WI38 (cell line): ENCODE measurements around the gene EPAS1.

Experiments used
- H3K4me3 ChIP-seq: 2 replicates; pipeline ENCODE4 v1.5.1; 2011; ENCODE audit warnings: low read depth, mild to moderate bottlenecking, control low read depth, low read length
- CTCF ChIP-seq: IDR thresholded peaks from 2 replicates; pipeline ENCODE4 v1.5.1; 2012; ENCODE audit warnings: low read depth, mild to moderate bottlenecking, control low read depth, low read length

Gene EPAS1

GRCh38 chr2:46346719-46347118 is 49.5 kb downstream of the EPAS1 start:
- no peak overlapping the region for H3K4me3 ChIP-seq
- no peak for TF ChIP-seq CTCF

GRCh38 chr2:46347648-46348280 is 50.6 kb downstream of the EPAS1 start:
- TF ChIP-seq CTCF: no peak
- no peak overlapping the region for H3K4me3 ChIP-seq

- TF ChIP-seq CTCF: no peak
- H3K4me3 ChIP-seq: no peak overlapping the region
These were observed 51.9 kb downstream of the EPAS1 start for GRCh38 chr2:46349115-46349547.

GRCh38 chr2:46350029-46350689 is 53.0 kb downstream of the EPAS1 start:
- H3K4me3 ChIP-seq: no peak overlapping the region
- TF ChIP-seq CTCF: no peak

- H3K4me3 ChIP-seq: no peak overlapping the region
- TF ChIP-seq CTCF: no peak
These were observed 54.0 kb downstream of the EPAS1 start for GRCh38 chr2:46351098-46351749.

GRCh38 chr2:46351750-46352138 is 54.5 kb downstream of the EPAS1 start:
- no peak overlapping the region for H3K4me3 ChIP-seq
- TF ChIP-seq CTCF: no peak

GRCh38 chr2:46352621-46353020 is 55.4 kb downstream of the EPAS1 start:
- TF ChIP-seq CTCF: no peak
- H3K4me3 ChIP-seq: no peak overlapping the region
